ENCODE results near the gene ATXN7L1. TPM values are rescaled to one million over a fixed set of nuclear protein-coding genes. Genes with fewer than 3 reads are reported as not detected.

The ATXN7L1 gene
- total RNA-seq, 3 donors from 2014 or later (not counting 1 experiment from before 2014, with no cell fraction given) = 37.5 to 48.6 (median 47.9) TPM

- Mint-ChIP-seq H3K4me1 (peaks cover 28 to 33% of the 10 kb centered on the region in 2 donors), H3K4me3 (no peak overlapping the region), H3K27ac (no peak overlapping the region), H3K36me3 (no peaks in the 10 kb centered on the region), H3K27me3 (ENCODE audit: low read depth in 2 of 2) (no peaks in the 10 kb centered on the region), H3K9me3 (no peaks in the 10 kb centered on the region)
- H3K4me1 ChIP-seq (ENCODE audit: control insufficient read depth, insufficient read depth, low read length) = peaks cover 7% of the 10 kb centered on the region
- ATAC-seq = no peak
- H3K9me3 ChIP-seq (ENCODE audit: control insufficient read depth, insufficient read depth, low read length) = no peaks in the 10 kb centered on the region
- TF ChIP-seq CTCF (IDR thresholded peaks at IDR 0.05) = no peak
- no peak overlapping the region for H3K4me3 ChIP-seq (ENCODE audit: low read length)
- intact Hi-C loops (cut with micrococcal nuclease) = no loop called here
- WGBS (ENCODE audit: insufficient coverage) = 91% methylated on average over 7 of the region's 8 CpGs
- no peaks in the 10 kb centered on the region for H3K36me3 ChIP-seq (ENCODE audit: control insufficient read depth, insufficient read depth, low read length)
- H3K27ac ChIP-seq (ENCODE audit: low read length) = no peak overlapping the region
- H3K27me3 ChIP-seq (ENCODE audit: control insufficient read depth, insufficient read depth, low read length) = no peaks in the 10 kb centered on the region
- DNase-seq = no peak
These were observed 81.4 kb downstream of the ATXN7L1 start for GRCh38 chr7:105794741-105795729.

- DNase-seq (no peak), ATAC-seq (no peak)
These were observed 83.7 kb downstream of the ATXN7L1 start for GRCh38 chr7:105792488-105793370.

GRCh38 chr7:105791926-105792325 is 84.5 kb downstream of the ATXN7L1 start:
- 91% methylated on average over 7 of the region's 8 CpGs for WGBS (ENCODE audit: insufficient coverage)

More at GRCh38 chr7:105792488-105793370, 83.7 kb downstream of the ATXN7L1 start:
- intact Hi-C loops (cut with micrococcal nuclease) = no loop called here
- Histone ChIP-seq H3K4me1 (ENCODE audit: control insufficient read depth, insufficient read depth, low read length) (peaks cover 6% of the 10 kb centered on the region), H3K27ac (ENCODE audit: low read length) (no peak overlapping the region), H3K9me3 (ENCODE audit: control insufficient read depth, insufficient read depth, low read length) (no peaks in the 10 kb centered on the region), H3K4me3 (ENCODE audit: low read length) (no peak overlapping the region), H3K36me3 (ENCODE audit: control insufficient read depth, insufficient read depth, low read length) (no peaks in the 10 kb centered on the region), H3K27me3 (ENCODE audit: control insufficient read depth, insufficient read depth, low read length) (no peaks in the 10 kb centered on the region)
- no peaks in the 10 kb centered on the region for H3K9me3 Mint-ChIP-seq
- no peak overlapping the region for H3K4me3 Mint-ChIP-seq
- WGBS (ENCODE audit: insufficient coverage) = 90% methylated on average over 6 of the region's 8 CpGs
- H3K36me3 Mint-ChIP-seq = no peaks in the 10 kb centered on the region
- no peak for TF ChIP-seq CTCF (IDR thresholded peaks at IDR 0.05)
- H3K27ac Mint-ChIP-seq = peak overlapping the region; percentile 21 to 59
- H3K27me3 Mint-ChIP-seq (ENCODE audit: low read depth in 2 of 2) = no peaks in the 10 kb centered on the region
- H3K4me1 Mint-ChIP-seq = peaks cover 27 to 29% of the 10 kb centered on the region in 2 donors

More at GRCh38 chr7:105791926-105792325, 84.5 kb downstream of the ATXN7L1 start:
- Histone ChIP-seq H3K36me3 (ENCODE audit: control insufficient read depth, insufficient read depth, low read length) (no peaks in the 10 kb centered on the region), H3K27me3 (ENCODE audit: control insufficient read depth, insufficient read depth, low read length) (no peaks in the 10 kb centered on the region), H3K9me3 (ENCODE audit: control insufficient read depth, insufficient read depth, low read length) (no peaks in the 10 kb centered on the region), H3K27ac (ENCODE audit: low read length) (no peak overlapping the region), H3K4me3 (ENCODE audit: low read length) (no peak overlapping the region), H3K4me1 (ENCODE audit: control insufficient read depth, insufficient read depth, low read length) (peaks cover 6% of the 10 kb centered on the region)
- H3K9me3 Mint-ChIP-seq = no peaks in the 10 kb centered on the region
- no peak for TF ChIP-seq CTCF (IDR thresholded peaks at IDR 0.05)
- intact Hi-C loops (cut with micrococcal nuclease) = no loop called here
- H3K4me1 Mint-ChIP-seq = peaks cover 24 to 29% of the 10 kb centered on the region in 2 donors
- H3K27ac Mint-ChIP-seq = peak overlapping the region in 1 of 2 donors; percentile 59
- no peak overlapping the region for H3K4me3 Mint-ChIP-seq
- no peak for DNase-seq
- ATAC-seq = no peak
- no peaks in the 10 kb centered on the region for H3K36me3 Mint-ChIP-seq
- no peaks in the 10 kb centered on the region for H3K27me3 Mint-ChIP-seq (ENCODE audit: low read depth in 2 of 2)

Measured in natural killer cell (primary cell).